Neuronal stem cell (in vitro differentiated cells): ENCODE measurements around the gene FHL2.

Source experiments
- DNase-seq: peaks from one replicate; pipeline ENCODE4 v3.0.0-alpha.2; 2013; ENCODE audit warnings: low spot score
- H2AFZ ChIP-seq: one replicate; pipeline ENCODE4 v1.6.1; 2013; ENCODE audit warnings: mild to moderate bottlenecking, low read length, inconsistent platforms
- H2AK5ac ChIP-seq: 2 replicates; pipeline ENCODE4 v1.6.1; 2013; ENCODE audit warnings: low read depth, mild to moderate bottlenecking, inconsistent platforms, low read length, moderate library complexity, mixed read lengths
- H2BK120ac ChIP-seq: 2 replicates; pipeline ENCODE4 v1.6.1; 2013; ENCODE audit warnings: low read depth, mild to moderate bottlenecking, inconsistent platforms, low read length, moderate library complexity, mixed read lengths
- H2BK12ac ChIP-seq: one replicate; pipeline ENCODE4 v1.6.1; 2013; ENCODE audit warnings: low read length, inconsistent platforms
- H2BK15ac ChIP-seq: 2 replicates; pipeline ENCODE4 v1.6.1; 2013; ENCODE audit warnings: mild to moderate bottlenecking, low read length, inconsistent platforms, mixed read lengths
- H2BK5ac ChIP-seq: one replicate; pipeline ENCODE4 v1.6.1; 2013; ENCODE audit warnings: inconsistent platforms, mild to moderate bottlenecking, low read length, moderate library complexity
- H3K14ac ChIP-seq: one replicate; pipeline ENCODE4 v1.6.1; 2013; ENCODE audit warnings: low read length, inconsistent platforms
- H3K18ac ChIP-seq: 2 replicates; pipeline ENCODE4 v1.6.1; 2013; ENCODE audit warnings: low read length, inconsistent platforms
- H3K23ac ChIP-seq: 2 replicates; pipeline ENCODE4 v1.6.1; 2013; ENCODE audit warnings: low read depth, mild to moderate bottlenecking, mixed read lengths, low read length, inconsistent platforms; ENCODE audit not compliant: poor library complexity
- H3K27ac ChIP-seq: replicated peaks from 3 replicates; pipeline ENCODE4 v1.5.1; 2013; ENCODE audit warnings: low read length, inconsistent platforms
- H3K27me3 ChIP-seq, 3 experiments: 2 replicates each; pipeline ENCODE4 v1.6.1; 2013; ENCODE audit warnings: low read length in 3 of 3, mild to moderate bottlenecking in 2 of 3, inconsistent platforms in 1 of 3, low read depth in 1 of 3, mixed read lengths in 1 of 3, moderate library complexity in 1 of 3; ENCODE audit not compliant: control insufficient read depth in 3 of 3, insufficient read depth in 3 of 3
- H3K36me3 ChIP-seq, 2 donors: replicated peaks in 1 of 2; 2 replicates each; pipeline ENCODE4 v1.6.1; 2013; ENCODE audit warnings: low read length in 2 of 2; ENCODE audit not compliant: control insufficient read depth in 2 of 2, insufficient read depth in 2 of 2
- H3K4ac ChIP-seq: 2 replicates; pipeline ENCODE4 v1.6.1; 2013; ENCODE audit warnings: inconsistent platforms, mild to moderate bottlenecking, low read length, moderate library complexity
- H3K4me1 ChIP-seq, 2 donors: 1 replicate in 1 of 2; 2 replicates in 1 of 2; pipeline ENCODE4 v1.6.1; 2013; ENCODE audit warnings: low read length in 2 of 2, low read depth in 1 of 2; ENCODE audit not compliant: control insufficient read depth in 2 of 2, insufficient read depth in 1 of 2
- H3K4me2 ChIP-seq: one replicate; pipeline ENCODE4 v1.6.1; 2013; ENCODE audit warnings: mild to moderate bottlenecking, low read length, inconsistent platforms; ENCODE audit not compliant: insufficient read depth, poor library complexity, severe bottlenecking
- H3K4me3 ChIP-seq, 2 donors: 2 replicates each; pipeline ENCODE4 v1.5.1; 2013; ENCODE audit warnings: low read length in 2 of 2, mild to moderate bottlenecking in 2 of 2, inconsistent platforms in 1 of 2, moderate library complexity in 1 of 2
- H3K79me1 ChIP-seq: one replicate; pipeline ENCODE4 v1.6.1; 2013; ENCODE audit warnings: low read depth, mild to moderate bottlenecking, inconsistent platforms, low read length, moderate library complexity
- H3K9ac ChIP-seq: one replicate; pipeline ENCODE4 v1.6.1; 2013; ENCODE audit warnings: mild to moderate bottlenecking, low read depth, low read length, inconsistent platforms; ENCODE audit not compliant: poor library complexity
- H3K9me3 ChIP-seq, 2 donors: replicated peaks in 1 of 2; 2 replicates each; pipeline versions ENCODE3 to v1.6.1; 2013; ENCODE audit warnings: low read length in 2 of 2, mild to moderate bottlenecking in 2 of 2, inconsistent platforms in 1 of 2, low read depth in 1 of 2, mixed read lengths in 1 of 2, moderate library complexity in 1 of 2; ENCODE audit not compliant: control insufficient read depth in 2 of 2, insufficient read depth in 1 of 2
- H4K8ac ChIP-seq: one replicate; pipeline ENCODE4 v1.6.1; 2013; ENCODE audit warnings: low read depth, mild to moderate bottlenecking, inconsistent platforms, low read length, moderate library complexity
- H4K91ac ChIP-seq: one replicate; pipeline ENCODE4 v1.6.1; 2013; ENCODE audit warnings: low read length, low read depth, mild to moderate bottlenecking, inconsistent platforms; ENCODE audit not compliant: poor library complexity
- WGBS, 2 donors: extraction: QIAGEN DNeasy Blood & Tissue Kit; methylation state at CpG; one replicate each; pipeline ENCODE4 v1.1.7; 2013; ENCODE audit warnings: missing lambda C conversion rate in 2 of 2, mixed read lengths in 1 of 2; ENCODE audit not compliant: insufficient read length in 2 of 2, insufficient replicate concordance in 1 of 2; ENCODE audit errors: extremely low coverage in 2 of 2; 5-methylcytosine and 5-hydroxymethylcytosine counted together

The FHL2 gene

DNA sequence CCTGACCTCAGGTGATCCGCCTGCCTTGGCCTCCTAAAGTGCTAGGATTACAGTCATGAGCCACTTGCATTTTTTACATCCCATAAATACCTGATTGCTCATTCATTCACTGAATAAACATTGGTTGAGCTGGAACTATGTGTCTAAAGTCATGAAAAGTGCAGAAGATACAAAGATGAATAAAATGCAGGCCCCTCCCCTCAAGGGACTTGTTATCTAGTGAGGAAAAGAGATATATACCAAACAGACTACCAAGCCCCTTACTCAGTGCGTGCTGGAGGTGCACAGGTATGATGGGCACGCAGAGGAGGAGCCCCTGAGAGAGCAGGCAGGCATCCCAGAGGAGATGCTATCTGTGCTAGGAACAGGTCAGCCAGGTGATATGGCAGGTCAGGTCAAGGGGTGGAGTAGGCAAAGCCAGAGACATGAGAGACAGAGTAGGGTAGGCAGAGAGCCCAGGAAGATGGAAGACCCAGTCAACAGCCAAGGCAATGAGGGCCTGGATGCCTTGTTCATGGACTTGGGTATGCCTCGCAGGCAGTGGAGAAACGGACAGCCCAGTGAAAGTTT, 7.7 kb downstream of the FHL2 start:
- no peak overlapping the region for H2BK15ac ChIP-seq
- H3K4me2 ChIP-seq, result no peak overlapping the region
- no peak overlapping the region for H4K91ac ChIP-seq
- WGBS, 2 donors, result no CpG with 5 or more reads among the region's 5 CpGs
- peaks cover 0 to 18% of the 10 kb centered on the region in 2 donors for H3K36me3 ChIP-seq
- no peak overlapping the region for H3K4ac ChIP-seq
- H3K27me3 ChIP-seq, result no peaks in the 10 kb centered on the region
- no peak overlapping the region for H3K18ac ChIP-seq
- H3K4me3 ChIP-seq, result no peak overlapping the region
- no peak overlapping the region for H3K14ac ChIP-seq
- no peak overlapping the region for H3K27ac ChIP-seq
- no peaks in the 10 kb centered on the region for H3K9me3 ChIP-seq
- H3K9ac ChIP-seq, result no peak overlapping the region
- H2BK5ac ChIP-seq, result no peak overlapping the region
- DNase-seq, result no peak
- H3K4me1 ChIP-seq, result no peaks in the 10 kb centered on the region
- H3K79me1 ChIP-seq, result no peaks in the 10 kb centered on the region
- no peak overlapping the region for H2BK12ac ChIP-seq
- H2AK5ac ChIP-seq, result no peak overlapping the region
- no peak overlapping the region for H4K8ac ChIP-seq
- no peak overlapping the region for H2AFZ ChIP-seq
- H2BK120ac ChIP-seq, result no peak overlapping the region
- no peak overlapping the region for H3K23ac ChIP-seq

DNA sequence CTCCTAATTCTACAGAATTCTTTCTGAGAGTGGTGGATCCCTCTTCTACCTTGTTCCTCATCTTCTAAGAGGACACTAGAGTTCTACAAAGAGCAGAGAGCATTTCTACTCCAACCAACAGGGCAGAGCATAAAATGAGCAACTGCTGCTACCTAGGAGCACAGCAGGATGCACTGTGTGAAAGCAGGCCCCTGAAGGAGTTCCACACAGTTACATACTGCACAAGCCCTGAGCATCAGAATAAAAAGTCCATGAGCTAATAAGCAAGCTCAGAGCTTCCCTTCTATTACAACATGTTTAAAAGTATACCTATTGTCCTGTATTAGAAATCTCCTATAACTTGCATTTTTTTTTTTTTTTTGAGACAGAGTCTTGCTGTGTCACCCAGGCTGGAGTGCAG, 8.4 kb downstream of the FHL2 start:
- H3K23ac ChIP-seq, result no peak overlapping the region
- no peaks in the 10 kb centered on the region for H3K27me3 ChIP-seq
- no peak for DNase-seq
- H4K8ac ChIP-seq, result no peak overlapping the region
- H3K18ac ChIP-seq, result no peak overlapping the region
- H2BK12ac ChIP-seq, result no peak overlapping the region
- H3K27ac ChIP-seq, result no peak overlapping the region
- no peak overlapping the region for H2BK5ac ChIP-seq
- no peak overlapping the region for H2AK5ac ChIP-seq
- no peaks in the 10 kb centered on the region for H3K9me3 ChIP-seq
- no peak overlapping the region for H2AFZ ChIP-seq
- no peaks in the 10 kb centered on the region for H3K79me1 ChIP-seq
- no peak overlapping the region for H3K9ac ChIP-seq
- H3K4me1 ChIP-seq, result no peaks in the 10 kb centered on the region
- no peak overlapping the region for H3K4me3 ChIP-seq
- H2BK120ac ChIP-seq, result no peak overlapping the region
- no peak overlapping the region for H3K4me2 ChIP-seq
- H3K14ac ChIP-seq, result no peak overlapping the region
- H3K4ac ChIP-seq, result no peak overlapping the region
- no peak overlapping the region for H4K91ac ChIP-seq
- H2BK15ac ChIP-seq, result no peak overlapping the region
- H3K36me3 ChIP-seq, result peaks cover 0 to 24% of the 10 kb centered on the region in 2 donors

DNA sequence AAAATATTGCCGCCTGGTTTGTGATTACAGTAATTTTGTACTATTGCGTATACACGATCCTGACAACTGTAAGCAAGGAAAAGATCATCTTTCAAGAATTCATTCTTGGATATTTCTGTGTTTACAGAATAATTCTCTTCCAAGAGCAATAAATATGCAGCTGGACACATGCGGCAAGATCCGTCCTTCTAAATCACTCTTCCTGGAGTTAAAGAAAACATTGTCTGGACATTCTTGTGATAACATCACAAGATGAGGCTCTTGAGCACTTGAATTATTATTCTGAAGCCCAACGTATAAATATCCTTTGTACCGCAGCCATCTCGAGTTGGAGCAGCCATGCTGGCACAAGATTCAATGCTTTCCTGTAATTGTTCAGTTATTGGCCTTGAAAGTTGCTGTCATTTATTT, 9.9 kb downstream of the FHL2 start:
- Histone ChIP-seq H2BK120ac (no peak overlapping the region), H3K18ac (no peak overlapping the region), H3K23ac (no peak overlapping the region), H3K27ac (no peak overlapping the region), H4K91ac (no peak overlapping the region), H2AK5ac (no peak overlapping the region), H2BK5ac (no peak overlapping the region), H3K27me3 (no peaks in the 10 kb centered on the region), H3K4ac (no peak overlapping the region), H2AFZ (no peak overlapping the region), H2BK12ac (no peak overlapping the region), H3K9me3 (no peaks in the 10 kb centered on the region), H3K14ac (no peak overlapping the region), H3K36me3 (peaks cover 2 to 34% of the 10 kb centered on the region in 2 donors), H3K79me1 (no peaks in the 10 kb centered on the region), H4K8ac (no peak overlapping the region), H3K4me2 (no peak overlapping the region), H3K4me1 (no peaks in the 10 kb centered on the region), H3K4me3 (no peak overlapping the region), H2BK15ac (no peak overlapping the region), H3K9ac (no peak overlapping the region)
- WGBS, 2 donors, result no CpG with 5 or more reads among the region's 8 CpGs
- DNase-seq, result no peak

DNA sequence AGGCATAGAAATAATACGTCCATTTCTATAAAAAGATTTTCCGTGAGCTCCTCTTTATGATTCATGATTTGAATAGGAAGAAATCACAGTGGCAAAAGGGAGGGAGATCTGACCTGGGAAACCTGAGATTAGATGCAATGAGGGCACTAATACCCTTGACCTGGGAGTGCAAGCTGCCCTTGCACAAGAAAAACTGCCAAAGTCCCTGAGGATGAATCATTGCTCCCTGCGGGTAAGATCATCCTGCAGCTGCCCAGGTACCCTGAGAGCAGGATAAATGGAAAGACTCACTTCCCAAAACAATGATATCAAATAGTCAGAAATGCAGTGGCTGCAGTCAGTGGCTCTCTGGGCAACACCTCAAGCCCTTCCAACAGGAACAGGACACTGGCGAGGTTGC, 11.6 kb downstream of the FHL2 start:
- Histone ChIP-seq H2BK120ac (no peak overlapping the region), H3K36me3 (peaks cover 2 to 45% of the 10 kb centered on the region in 2 donors), H2BK15ac (no peak overlapping the region), H2BK5ac (no peak overlapping the region), H3K4me2 (no peak overlapping the region), H3K79me1 (no peaks in the 10 kb centered on the region), H2AFZ (no peak overlapping the region), H3K4me1 (no peaks in the 10 kb centered on the region), H2AK5ac (no peak overlapping the region), H3K14ac (no peak overlapping the region), H3K4ac (no peak overlapping the region), H4K8ac (no peak overlapping the region), H3K9me3 (no peaks in the 10 kb centered on the region), H3K23ac (no peak overlapping the region), H3K4me3 (no peak overlapping the region), H3K18ac (no peak overlapping the region), H4K91ac (no peak overlapping the region), H2BK12ac (no peak overlapping the region), H3K27me3 (no peaks in the 10 kb centered on the region), H3K27ac (no peak overlapping the region), H3K9ac (no peak overlapping the region)
- no peak for DNase-seq
- no CpG with 5 or more reads among the region's 4 CpGs for WGBS, 2 donors
